HG03469 (cell line): ENCODE results near the gene TMEM184B.
A peak's percentile ranks its signal among the peaks of the same experiment; 100 is the strongest.
"Not testable (repeated sequence)": the region's sequence is repeated elsewhere in the genome, so short reads cannot be mapped to it uniquely, and the experiment has no call there.

Experiments
- ATAC-seq: cut with Tn5 transposase; IDR thresholded peaks from one replicate; pipeline ENCODE4 v1.9.1; 2021; ENCODE audit warnings: mild to moderate bottlenecking, moderate library complexity, moderate number of reproducible peaks; ENCODE audit not compliant: unreplicated experiment

The TMEM184B gene

GRCh38 chr22:38187413-38188212, 85.2 kb downstream of the TMEM184B start:
- no peak for ATAC-seq

GRCh38 chr22:38186429-38186828, 86.4 kb downstream of the TMEM184B start:
- ATAC-seq: no peak

GRCh38 chr22:38184788-38185187, 88.0 kb downstream of the TMEM184B start:
- no peak for ATAC-seq

- peak; percentile 72 for ATAC-seq
Observed at GRCh38 chr22:38181453-38182200, 91.2 kb downstream of the TMEM184B start, which contains the start of gene PLA2G6. PLA2G6 (minus strand) TSS chr22:38181830; CDS start chr22:38169426, 12,404 bp downstream.

GRCh38 chr22:38180841-38181452, 91.9 kb downstream of the TMEM184B start:
- no peak for ATAC-seq

GRCh38 chr22:38178605-38178937, 94.2 kb downstream of the TMEM184B start:
- not testable (repeated sequence) for ATAC-seq

- no peak for ATAC-seq
Observed at GRCh38 chr22:38177926-38178604, 94.7 kb downstream of the TMEM184B start.

GRCh38 chr22:38177571-38177925, 95.3 kb downstream of the TMEM184B start:
- ATAC-seq: not testable (repeated sequence)

GRCh38 chr22:38177044-38177443, 95.8 kb downstream of the TMEM184B start:
- no peak for ATAC-seq

GRCh38 chr22:38176170-38176741, 96.6 kb downstream of the TMEM184B start:
- no peak for ATAC-seq

GRCh38 chr22:38175206-38176118, 97.3 kb downstream of the TMEM184B start:
- no peak for ATAC-seq

GRCh38 chr22:38174626-38175025, 98.2 kb downstream of the TMEM184B start:
- ATAC-seq: no peak

- no peak for ATAC-seq
Observed at GRCh38 chr22:38173641-38173906, 99.2 kb downstream of the TMEM184B start.

- no peak for ATAC-seq
Observed at GRCh38 chr22:38172832-38173640, 99.8 kb downstream of the TMEM184B start.

- no peak for ATAC-seq
Observed at GRCh38 chr22:38171927-38172831, 100.6 kb downstream of the TMEM184B start.

- no peak for ATAC-seq
Observed at GRCh38 chr22:38170469-38170868, 102.3 kb downstream of the TMEM184B start.
